Panc1 (cell line): ENCODE results near the gene CLEC4F.

Experiments
- POLR2AphosphoS5 ChIP-seq: IDR thresholded peaks from 2 replicates; pipeline ENCODE4 v1.6.1; 2012; ENCODE audit warnings: mild to moderate bottlenecking, low read depth, low read length, moderate library complexity
- SIN3A ChIP-seq: IDR thresholded peaks from 2 replicates; pipeline ENCODE4 v1.6.1; 2012; ENCODE audit warnings: low read depth, mild to moderate bottlenecking, low read length, moderate library complexity, borderline replicate concordance; ENCODE audit not compliant: insufficient read depth
- TCF7L2 ChIP-seq: IDR thresholded peaks from 2 replicates; pipeline ENCODE4 v1.6.1; 2011; ENCODE audit warnings: mild to moderate bottlenecking, low read depth, low read length, inconsistent platforms
- TF ChIP-seq, protein P1 (sequence below): fragments of 450-650 bp; IDR thresholded peaks from 2 replicates; pipeline ENCODE4 v1.5.1; 2017; ENCODE audit warnings: mild to moderate bottlenecking
- TF ChIP-seq, protein P2 (sequence below), 2 experiments: IDR thresholded peaks; 2 replicates each; pipeline ENCODE4 v1.6.1; 2011 to 2012; ENCODE audit warnings: low read depth in 2 of 2, control low read depth in 1 of 2, low read length in 1 of 2, mild to moderate bottlenecking in 1 of 2, moderate library complexity in 1 of 2; ENCODE audit not compliant: insufficient read depth in 1 of 2

GRCh38 chr2:70768590-70769085 lies 51.8 kb downstream of the CLEC4F start:
- TF ChIP-seq TCF7L2, result no peak
- no peak for TF ChIP-seq POLR2AphosphoS5
- TF ChIP-seq, protein P1, sequence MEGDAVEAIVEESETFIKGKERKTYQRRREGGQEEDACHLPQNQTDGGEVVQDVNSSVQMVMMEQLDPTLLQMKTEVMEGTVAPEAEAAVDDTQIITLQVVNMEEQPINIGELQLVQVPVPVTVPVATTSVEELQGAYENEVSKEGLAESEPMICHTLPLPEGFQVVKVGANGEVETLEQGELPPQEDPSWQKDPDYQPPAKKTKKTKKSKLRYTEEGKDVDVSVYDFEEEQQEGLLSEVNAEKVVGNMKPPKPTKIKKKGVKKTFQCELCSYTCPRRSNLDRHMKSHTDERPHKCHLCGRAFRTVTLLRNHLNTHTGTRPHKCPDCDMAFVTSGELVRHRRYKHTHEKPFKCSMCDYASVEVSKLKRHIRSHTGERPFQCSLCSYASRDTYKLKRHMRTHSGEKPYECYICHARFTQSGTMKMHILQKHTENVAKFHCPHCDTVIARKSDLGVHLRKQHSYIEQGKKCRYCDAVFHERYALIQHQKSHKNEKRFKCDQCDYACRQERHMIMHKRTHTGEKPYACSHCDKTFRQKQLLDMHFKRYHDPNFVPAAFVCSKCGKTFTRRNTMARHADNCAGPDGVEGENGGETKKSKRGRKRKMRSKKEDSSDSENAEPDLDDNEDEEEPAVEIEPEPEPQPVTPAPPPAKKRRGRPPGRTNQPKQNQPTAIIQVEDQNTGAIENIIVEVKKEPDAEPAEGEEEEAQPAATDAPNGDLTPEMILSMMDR, result no peak
- TF ChIP-seq, protein P2, sequence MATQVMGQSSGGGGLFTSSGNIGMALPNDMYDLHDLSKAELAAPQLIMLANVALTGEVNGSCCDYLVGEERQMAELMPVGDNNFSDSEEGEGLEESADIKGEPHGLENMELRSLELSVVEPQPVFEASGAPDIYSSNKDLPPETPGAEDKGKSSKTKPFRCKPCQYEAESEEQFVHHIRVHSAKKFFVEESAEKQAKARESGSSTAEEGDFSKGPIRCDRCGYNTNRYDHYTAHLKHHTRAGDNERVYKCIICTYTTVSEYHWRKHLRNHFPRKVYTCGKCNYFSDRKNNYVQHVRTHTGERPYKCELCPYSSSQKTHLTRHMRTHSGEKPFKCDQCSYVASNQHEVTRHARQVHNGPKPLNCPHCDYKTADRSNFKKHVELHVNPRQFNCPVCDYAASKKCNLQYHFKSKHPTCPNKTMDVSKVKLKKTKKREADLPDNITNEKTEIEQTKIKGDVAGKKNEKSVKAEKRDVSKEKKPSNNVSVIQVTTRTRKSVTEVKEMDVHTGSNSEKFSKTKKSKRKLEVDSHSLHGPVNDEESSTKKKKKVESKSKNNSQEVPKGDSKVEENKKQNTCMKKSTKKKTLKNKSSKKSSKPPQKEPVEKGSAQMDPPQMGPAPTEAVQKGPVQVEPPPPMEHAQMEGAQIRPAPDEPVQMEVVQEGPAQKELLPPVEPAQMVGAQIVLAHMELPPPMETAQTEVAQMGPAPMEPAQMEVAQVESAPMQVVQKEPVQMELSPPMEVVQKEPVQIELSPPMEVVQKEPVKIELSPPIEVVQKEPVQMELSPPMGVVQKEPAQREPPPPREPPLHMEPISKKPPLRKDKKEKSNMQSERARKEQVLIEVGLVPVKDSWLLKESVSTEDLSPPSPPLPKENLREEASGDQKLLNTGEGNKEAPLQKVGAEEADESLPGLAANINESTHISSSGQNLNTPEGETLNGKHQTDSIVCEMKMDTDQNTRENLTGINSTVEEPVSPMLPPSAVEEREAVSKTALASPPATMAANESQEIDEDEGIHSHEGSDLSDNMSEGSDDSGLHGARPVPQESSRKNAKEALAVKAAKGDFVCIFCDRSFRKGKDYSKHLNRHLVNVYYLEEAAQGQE (IDR thresholded peaks at IDR 0.05; ENCODE audit: insufficient read depth in 1 of 2, low read depth in 2 of 2, low read length in 1 of 2), result no peak
- no peak for TF ChIP-seq SIN3A
